ENCODE data around the gene CFL2. TPM values are rescaled to one million over a fixed set of nuclear protein-coding genes. Genes with fewer than 3 reads are reported as not detected.

Gene CFL2
- total and polyA plus RNA-seq, 3 donors from 2014 or later = 66.8 to 92.4 (median 67.7) TPM

DNA sequence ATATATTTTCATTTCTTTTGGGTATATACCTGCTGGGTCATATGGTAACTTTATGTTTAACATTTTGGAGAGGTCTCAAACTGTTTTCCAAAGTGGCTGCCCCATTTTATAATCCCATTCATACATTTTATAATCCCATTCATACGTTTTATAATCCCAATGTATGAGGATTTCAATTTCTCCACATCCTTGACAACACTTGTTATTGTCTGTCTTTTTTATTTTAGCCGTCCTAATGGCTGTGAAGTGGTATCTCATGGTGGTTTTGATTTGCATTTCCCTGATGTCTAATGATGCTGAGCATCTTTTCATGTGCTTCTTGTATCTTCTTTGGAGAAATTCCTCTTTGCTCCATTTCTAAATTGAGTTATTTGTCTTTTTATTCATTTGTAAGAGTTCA, 6.7 kb upstream of the CFL2 start:
- H3K4me3 ChIP-seq = no peak overlapping the region
- intact Hi-C loops (cut with DNase I; ENCODE audit: low total_unique reads) = no loop called here
- no peaks in the 10 kb centered on the region for H3K27me3 ChIP-seq
- 92 to 94% methylated on average over 2 of the region's 2 CpGs for WGBS, 2 donors
- no peaks in the 10 kb centered on the region for H3K9me3 ChIP-seq
- H3K36me3 ChIP-seq (ENCODE audit: low read depth, missing control alignments) = no peaks in the 10 kb centered on the region
- no peak overlapping the region for H3K27ac ChIP-seq
- TF ChIP-seq POLR2A (IDR thresholded peaks at IDR 0.05) = no peak
- no peak for DNase-seq
- no peaks in the 10 kb centered on the region for H3K4me1 ChIP-seq

DNA sequence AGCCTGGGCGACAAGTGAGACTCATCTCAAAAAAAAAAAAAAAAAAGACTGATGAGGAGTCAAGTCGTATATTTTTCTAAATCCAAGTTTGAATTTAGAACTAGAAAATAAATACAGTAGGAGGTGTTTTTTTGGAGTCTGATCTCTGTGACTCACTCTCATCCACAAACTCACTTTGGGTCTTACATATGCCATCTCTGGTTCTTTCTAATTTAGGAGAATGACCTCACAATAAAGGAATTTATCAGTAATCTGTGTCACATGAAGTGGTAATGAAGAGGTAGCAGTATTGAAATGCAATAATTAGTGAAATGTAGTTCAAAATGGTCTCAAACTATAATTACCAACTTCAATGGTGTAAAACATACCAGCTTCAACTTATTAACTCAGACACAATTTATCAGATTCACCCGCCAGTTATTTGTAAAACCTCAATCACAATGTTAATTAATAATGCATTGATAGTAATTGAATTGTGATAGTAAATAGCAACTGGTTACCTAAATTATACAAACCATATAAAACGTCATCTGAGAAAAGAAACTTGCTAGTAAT, 4.4 kb upstream of the CFL2 start:
- intact Hi-C loops (cut with DNase I; ENCODE audit: low total_unique reads) = no loop called here
- Histone ChIP-seq H3K27me3 (no peaks in the 10 kb centered on the region), H3K4me1 (no peaks in the 10 kb centered on the region), H3K36me3 (ENCODE audit: low read depth, missing control alignments) (no peaks in the 10 kb centered on the region), H3K27ac (no peak overlapping the region), H3K9me3 (no peaks in the 10 kb centered on the region), H3K4me3 (no peak overlapping the region)
- TF ChIP-seq, protein P1, sequence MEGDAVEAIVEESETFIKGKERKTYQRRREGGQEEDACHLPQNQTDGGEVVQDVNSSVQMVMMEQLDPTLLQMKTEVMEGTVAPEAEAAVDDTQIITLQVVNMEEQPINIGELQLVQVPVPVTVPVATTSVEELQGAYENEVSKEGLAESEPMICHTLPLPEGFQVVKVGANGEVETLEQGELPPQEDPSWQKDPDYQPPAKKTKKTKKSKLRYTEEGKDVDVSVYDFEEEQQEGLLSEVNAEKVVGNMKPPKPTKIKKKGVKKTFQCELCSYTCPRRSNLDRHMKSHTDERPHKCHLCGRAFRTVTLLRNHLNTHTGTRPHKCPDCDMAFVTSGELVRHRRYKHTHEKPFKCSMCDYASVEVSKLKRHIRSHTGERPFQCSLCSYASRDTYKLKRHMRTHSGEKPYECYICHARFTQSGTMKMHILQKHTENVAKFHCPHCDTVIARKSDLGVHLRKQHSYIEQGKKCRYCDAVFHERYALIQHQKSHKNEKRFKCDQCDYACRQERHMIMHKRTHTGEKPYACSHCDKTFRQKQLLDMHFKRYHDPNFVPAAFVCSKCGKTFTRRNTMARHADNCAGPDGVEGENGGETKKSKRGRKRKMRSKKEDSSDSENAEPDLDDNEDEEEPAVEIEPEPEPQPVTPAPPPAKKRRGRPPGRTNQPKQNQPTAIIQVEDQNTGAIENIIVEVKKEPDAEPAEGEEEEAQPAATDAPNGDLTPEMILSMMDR (IDR thresholded peaks at IDR 0.05) = no peak
- no peak for TF ChIP-seq POLR2A (IDR thresholded peaks at IDR 0.05)
- DNase-seq = no peak
- WGBS, 2 donors = 69 to 78% methylated on average over 4 of the region's 4 CpGs

DNA sequence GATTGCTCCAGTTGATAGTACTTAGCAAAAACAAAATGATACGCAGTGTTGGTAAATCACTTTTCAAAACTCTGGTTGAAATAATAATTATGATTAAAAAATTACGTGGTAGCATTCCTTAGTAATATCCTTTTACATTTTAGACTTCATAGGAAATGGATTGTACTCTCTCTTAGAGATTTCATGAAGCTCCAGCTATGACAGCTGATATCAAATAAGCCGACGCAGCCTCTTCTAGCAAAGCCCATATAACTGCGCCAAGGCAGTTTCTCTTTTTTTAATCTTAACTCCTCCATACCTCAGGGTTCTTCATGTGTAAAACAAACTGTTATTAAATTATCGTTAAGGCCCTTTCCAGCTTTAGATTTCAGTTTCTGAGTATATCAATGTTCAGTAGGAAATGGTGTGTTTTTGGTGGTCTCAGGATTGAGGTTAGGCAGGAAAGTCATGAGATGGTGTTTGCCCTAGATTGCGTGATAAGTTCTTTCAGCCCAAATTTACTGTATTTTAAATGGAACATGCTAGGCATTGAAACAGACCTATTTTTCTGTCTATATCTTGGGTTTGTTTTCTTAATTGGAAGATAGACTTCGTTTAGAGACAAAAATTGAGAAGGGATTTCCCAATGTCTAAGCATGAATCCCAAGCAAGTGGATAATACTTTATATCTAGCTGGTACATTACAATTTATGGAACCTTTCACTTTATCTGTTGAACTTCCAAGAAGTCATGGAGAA, 902 bp upstream of the CFL2 start:
- H3K27ac ChIP-seq = peak overlapping the region; percentile 98
- H3K27me3 ChIP-seq = no peaks in the 10 kb centered on the region
- H3K4me3 ChIP-seq = peak overlapping the region; percentile 96 to 97
- no peaks in the 10 kb centered on the region for H3K9me3 ChIP-seq
- no peak for TF ChIP-seq POLR2A (IDR thresholded peaks at IDR 0.05)
- TF ChIP-seq, protein P1 (IDR thresholded peaks at IDR 0.05) = no peak
- WGBS, 2 donors = 22 to 23% methylated on average over 8 of the region's 8 CpGs
- intact Hi-C loops (cut with DNase I; ENCODE audit: low total_unique reads) = no loop called here
- H3K36me3 ChIP-seq (ENCODE audit: low read depth, missing control alignments) = no peaks in the 10 kb centered on the region
- DNase-seq = no peak
- peaks cover 23% of the 10 kb centered on the region for H3K4me1 ChIP-seq

DNA sequence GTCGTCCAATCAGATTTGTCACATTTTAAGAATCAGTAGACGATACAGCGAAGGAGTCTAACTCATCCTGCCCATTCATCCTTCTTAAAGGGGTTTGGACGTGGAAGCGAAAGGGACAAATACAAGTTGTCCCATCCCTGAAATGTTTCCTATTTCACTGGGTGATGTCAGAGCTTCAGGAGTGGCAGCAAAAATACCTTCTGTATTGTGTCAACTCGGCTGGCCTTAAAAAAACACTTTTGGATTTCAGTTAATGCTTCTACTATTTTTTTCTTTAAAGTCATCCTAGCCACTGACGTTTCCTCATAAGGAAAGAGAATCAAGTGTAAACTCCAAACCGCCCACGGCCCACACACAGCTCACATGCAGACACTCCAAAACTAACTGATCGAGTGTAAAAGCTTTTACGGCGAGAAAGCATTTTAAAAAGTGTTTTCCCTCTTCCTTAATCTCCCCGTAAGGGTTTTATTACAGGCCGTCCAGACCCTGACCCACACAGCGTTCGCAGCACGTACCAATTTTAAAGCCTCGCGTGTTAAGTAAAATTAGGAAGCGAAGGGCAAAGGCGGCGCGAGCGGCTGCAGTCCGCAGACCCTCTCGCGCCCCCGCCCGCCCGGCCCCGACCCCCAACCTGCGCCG, 593 bp downstream of the CFL2 start:
- H3K4me3 ChIP-seq = peak overlapping the region; percentile 96 to 97
- WGBS, 2 donors = 0 to 1% methylated on average over 26 to 31 of the region's 33 CpGs
- intact Hi-C loops (cut with DNase I; ENCODE audit: low total_unique reads) = no loop called here
- no peaks in the 10 kb centered on the region for H3K9me3 ChIP-seq
- DNase-seq = peak; percentile 64
- TF ChIP-seq, protein P1 (IDR thresholded peaks at IDR 0.05) = no peak
- peaks cover 30% of the 10 kb centered on the region for H3K4me1 ChIP-seq
- no peaks in the 10 kb centered on the region for H3K36me3 ChIP-seq (ENCODE audit: low read depth, missing control alignments)
- no peaks in the 10 kb centered on the region for H3K27me3 ChIP-seq
- H3K27ac ChIP-seq = peak overlapping the region; percentile 98

DNA sequence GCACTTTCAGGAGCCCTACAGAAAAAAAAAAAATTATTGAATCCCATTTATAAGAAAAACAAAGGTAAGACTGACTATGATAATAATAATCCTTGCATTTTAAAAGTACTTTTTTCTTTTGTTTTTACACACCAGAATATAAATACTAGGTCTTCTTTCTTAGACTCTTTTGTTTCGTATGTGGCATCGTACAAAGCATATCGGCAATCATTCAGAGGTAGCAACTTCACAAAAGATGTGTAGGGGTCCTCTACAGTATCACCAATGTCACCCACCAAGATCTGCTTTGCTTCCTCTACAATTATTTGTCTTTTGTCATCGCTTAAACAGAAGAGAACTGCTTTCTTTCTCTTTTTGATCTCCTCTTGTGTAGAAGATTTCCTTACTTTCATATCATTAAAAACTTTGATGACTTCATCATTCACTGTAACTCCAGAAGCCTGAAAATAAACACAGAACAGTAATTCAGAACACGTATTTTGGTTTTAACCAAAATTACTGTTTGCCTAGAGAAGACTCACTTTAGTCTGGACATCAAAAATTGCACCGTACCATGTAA, 1.2 kb downstream of the CFL2 start:
- H3K4me1 ChIP-seq = peaks cover 33% of the 10 kb centered on the region
- peak overlapping the region; percentile 96 to 97 for H3K4me3 ChIP-seq
- no peak for DNase-seq
- H3K27ac ChIP-seq = peak overlapping the region; percentile 98
- no peaks in the 10 kb centered on the region for H3K27me3 ChIP-seq
- TF ChIP-seq, protein P1 (IDR thresholded peaks at IDR 0.05) = no peak
- no peak for TF ChIP-seq POLR2A (IDR thresholded peaks at IDR 0.05)
- no peaks in the 10 kb centered on the region for H3K9me3 ChIP-seq
- intact Hi-C loops (cut with DNase I; ENCODE audit: low total_unique reads) = no loop called here
- no peaks in the 10 kb centered on the region for H3K36me3 ChIP-seq (ENCODE audit: low read depth, missing control alignments)
- 31 to 41% methylated on average over 6 of the region's 6 CpGs for WGBS, 2 donors

Data from testis (tissue), 3 donors.